HT1080 (cell line): Measurements from ENCODE around the gene CCS. TPM values are rescaled to one million over a fixed set of nuclear protein-coding genes. Genes with fewer than 3 reads are reported as not detected.
"Not testable (repeated sequence)": the region's sequence is repeated elsewhere in the genome, so short reads cannot be mapped to it uniquely, and the experiment has no call there.

Experiments used
- DNase-seq: peaks from one replicate; pipeline ENCODE4 v3.0.0-alpha.2; 2015; ENCODE audit warnings: low read depth
- total RNA-seq: library from RNA; depleted of rRNA; stranded (reverse); fragments of >200 nt; shearing (Covaris generic); gene quantifications from 2 replicates; pipeline ENCODE4 v1.2.3, GENCODE V29; 2014

CCS gene
- total RNA-seq, 1 experiment from 2014 or later = 12.6 TPM

GRCh38 chr11:66561178-66561974 lies 31.6 kb upstream of the CCS start:
- no peak for DNase-seq

GRCh38 chr11:66561975-66562248 lies 31.1 kb upstream of the CCS start:
- DNase-seq = no peak

DNA sequence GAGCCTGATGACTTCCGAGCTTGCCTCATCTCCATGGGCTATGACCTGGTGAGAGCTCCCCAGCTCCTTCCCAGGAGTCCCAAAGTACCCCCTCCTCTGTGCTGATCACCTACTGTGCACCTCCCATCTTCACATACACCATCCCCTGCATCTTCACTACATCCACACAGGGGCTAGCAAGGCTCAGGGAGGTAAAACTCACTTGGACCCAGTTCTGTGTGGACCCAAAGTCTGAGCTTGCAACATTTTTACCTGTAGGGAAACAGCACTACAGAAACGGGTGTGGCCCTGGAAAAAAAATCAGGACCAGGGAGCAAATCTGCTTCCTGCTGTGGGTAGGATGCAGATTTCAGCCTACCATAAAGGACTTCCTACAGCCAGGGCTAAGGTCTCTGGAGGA lies 30.7 kb upstream of the CCS start:
- DNase-seq = no peak

- DNase-seq = no peak
Observed at GRCh38 chr11:66562907-66563583, 29.9 kb upstream of the CCS start.

GRCh38 chr11:66563832-66564231 lies 29.2 kb upstream of the CCS start:
- DNase-seq = no peak

- DNase-seq = no peak
Observed at GRCh38 chr11:66564538-66564937, 28.4 kb upstream of the CCS start.

- DNase-seq = no peak
Observed at GRCh38 chr11:66564984-66565383, 28.0 kb upstream of the CCS start.

DNA sequence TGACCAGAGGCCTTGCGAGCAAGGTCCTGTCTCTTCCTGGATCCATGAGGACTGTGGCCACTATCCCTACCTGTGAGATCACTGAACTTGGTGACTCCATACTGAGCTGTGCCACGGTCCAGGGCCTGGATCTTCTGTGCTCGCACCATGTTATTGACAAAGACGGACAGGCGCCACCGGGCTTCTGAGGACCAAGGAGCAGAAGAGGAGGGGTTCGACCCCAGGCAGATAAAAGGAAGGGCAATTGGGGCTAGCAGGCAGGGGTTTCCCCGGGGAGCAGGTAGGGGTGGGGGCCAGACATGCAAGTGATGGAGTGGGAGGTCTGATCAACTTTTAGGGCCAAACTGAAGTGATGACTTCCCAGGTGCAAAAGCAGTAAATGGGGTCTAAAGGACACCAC lies 26.8 kb upstream of the CCS start:
- no peak for DNase-seq

GRCh38 chr11:66567787-66568123 lies 25.2 kb upstream of the CCS start:
- no peak for DNase-seq

DNA sequence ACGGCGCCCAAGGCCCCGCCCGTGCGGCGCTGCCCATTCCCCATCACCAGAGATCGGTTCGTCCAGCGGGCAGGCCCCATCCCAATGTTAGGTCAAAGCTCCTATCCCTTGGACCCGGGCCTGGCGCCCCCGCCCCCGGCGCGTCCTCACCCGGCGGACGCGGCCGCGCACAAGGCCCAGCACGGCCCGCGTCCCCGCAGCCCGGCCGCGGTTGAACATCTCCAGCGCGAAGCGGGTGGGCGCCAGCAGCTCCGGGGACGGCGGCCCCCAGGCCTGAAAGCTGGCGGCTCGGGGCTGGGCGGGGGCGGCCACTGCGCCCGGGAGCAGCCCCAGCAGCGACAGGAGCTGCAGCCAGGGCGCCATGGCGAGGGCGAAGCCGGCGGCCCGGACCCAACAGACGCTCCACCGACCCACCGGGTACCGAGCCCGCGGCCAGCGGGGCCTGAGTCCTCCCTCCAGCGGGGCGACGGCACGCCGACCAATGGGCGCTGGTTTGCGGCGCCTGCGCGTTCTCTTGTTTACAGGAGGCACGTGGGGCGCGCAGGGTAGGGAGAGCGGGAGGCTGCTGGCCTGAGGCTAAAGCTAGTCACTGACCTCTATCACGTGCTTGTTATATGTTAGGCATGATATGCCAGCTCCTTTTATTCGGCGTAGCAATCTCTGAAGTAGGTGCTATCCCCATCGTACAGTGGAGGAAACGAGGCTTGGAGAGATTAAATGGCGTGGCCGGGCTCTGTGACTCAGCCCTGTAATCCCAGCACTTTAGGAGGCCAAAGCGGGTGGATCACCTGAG lies 24.7 kb upstream of the CCS start, which contains the start of gene CTSF:
Gene CTSF, minus strand, starts transcription at position 483 of the 793 bp plus-strand sequence. Its CDS starts 120 bp downstream, at position 363.
- peak; percentile 69 for DNase-seq

DNA sequence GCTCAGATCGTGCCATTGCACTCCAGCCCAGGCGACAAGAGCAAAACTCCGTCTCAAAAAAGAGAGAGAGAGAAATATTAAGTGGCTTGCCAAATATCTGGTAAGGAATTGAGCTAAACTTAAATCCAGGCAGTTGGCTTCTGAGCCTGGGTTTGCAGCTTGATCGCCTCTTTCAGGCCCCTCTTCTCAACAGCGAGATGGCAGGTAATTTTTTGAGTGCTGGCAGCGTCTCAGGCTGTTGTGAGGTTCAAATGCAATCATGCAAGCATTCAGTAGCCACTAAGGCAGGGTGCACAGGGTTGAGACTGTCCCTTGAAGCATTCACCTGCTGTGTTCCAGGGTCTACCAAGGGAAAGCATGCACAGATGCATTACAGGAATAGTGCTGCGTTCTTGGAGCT lies 23.9 kb upstream of the CCS start:
- DNase-seq = no peak

DNA sequence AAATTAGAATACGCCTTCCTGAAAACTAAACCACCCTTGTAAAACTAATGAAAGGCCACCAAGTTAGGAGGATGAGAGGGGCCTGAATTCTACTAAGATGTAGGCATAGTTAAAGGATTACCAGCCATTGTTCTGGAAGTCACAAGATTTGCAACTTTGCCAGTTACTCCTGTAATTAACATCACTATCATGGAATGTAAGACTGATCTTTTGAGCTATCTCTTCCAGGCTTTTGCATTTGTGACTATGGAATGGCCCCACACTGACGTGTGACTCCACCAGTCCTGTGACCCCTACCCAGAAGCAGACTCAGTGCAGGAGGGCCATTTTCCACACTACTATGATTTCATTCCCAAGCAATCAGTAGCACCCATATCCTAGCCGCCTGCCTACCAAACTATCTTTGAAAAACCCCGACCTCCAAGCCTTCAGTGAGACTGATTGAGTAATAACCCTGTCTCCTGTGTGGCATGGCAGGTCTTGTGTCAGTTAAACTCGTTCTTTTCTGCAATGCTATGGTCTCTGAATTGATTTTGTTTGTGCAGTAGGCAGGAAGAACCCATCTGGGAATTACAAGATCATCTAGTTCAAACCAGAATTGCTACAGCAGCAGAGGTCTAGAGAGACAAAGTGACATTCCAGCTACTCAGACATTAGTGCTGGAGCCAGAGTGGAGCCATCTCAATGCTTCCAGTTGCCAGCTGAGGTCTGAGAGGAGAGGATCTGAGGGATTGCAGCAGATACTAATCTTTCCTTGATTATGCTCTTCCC lies 22.7 kb upstream of the CCS start:
- no peak for DNase-seq

GRCh38 chr11:66570850-66571180 lies 22.2 kb upstream of the CCS start:
- no peak for DNase-seq

GRCh38 chr11:66579017-66579606 lies 13.9 kb upstream of the CCS start:
- DNase-seq = peak; percentile 44

DNA sequence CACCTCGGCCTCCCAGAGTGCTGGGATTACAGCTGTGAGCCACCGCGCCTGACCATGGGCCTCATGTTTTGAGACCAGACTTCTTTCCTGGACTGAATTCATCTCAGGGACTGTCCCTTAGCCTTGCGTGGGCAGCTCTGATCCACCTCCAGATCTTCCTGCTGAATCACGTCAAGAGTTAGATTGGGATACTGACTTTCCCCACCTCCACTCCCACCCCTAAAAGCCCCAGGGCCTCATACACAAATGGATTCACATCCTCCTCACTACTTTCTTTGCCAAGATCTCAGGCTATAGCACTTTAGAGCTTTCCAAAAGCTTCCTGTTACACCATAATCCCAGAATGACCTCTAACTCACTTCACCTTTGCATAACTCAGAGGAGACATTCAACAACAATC lies 12.2 kb upstream of the CCS start:
- no peak for DNase-seq

DNA sequence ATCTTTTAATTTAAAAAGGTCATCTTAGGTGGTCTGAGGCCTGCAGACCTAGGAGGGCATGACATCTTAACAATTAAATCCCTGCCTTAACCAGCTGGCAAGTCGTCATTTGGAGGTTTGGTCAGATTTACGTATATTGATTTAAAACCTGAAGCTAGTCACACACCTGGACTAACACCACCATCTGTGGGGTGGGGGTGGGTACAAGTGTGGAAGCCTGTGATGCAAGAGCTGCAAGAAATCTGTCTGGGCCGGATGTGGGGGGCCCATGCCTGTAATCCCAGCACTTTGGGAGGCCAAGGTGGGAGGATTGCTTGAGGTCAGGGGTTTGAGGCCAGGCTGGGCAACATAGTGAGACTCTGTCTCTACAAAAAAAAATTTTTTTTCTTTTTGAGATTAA lies 11.7 kb upstream of the CCS start:
- DNase-seq = no peak

- DNase-seq = not testable (repeated sequence)
Observed at GRCh38 chr11:66582565-66583147, 10.3 kb upstream of the CCS start.

GRCh38 chr11:66585447-66585846 lies 7.5 kb upstream of the CCS start:
- not testable (repeated sequence) for DNase-seq

GRCh38 chr11:66586136-66586535 lies 6.8 kb upstream of the CCS start:
- DNase-seq = no peak

DNA sequence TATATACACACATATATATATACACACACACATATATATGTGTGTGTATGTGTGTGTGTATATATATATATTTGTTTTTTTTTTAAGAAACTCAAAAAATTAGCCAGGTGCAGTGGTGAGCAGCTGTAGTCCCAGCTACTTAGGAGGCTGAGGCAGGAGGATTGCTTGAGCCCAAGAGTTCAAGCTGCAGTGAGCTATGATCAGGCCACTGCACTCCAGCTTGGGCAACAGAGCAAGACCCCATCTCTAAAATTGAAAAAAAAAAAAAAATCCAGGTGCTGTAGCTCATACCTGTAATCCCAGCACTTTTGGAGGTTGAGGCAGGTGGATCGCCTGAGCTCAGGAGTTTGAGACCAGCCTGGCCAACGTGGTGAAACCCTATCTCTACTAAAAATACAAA lies 3.7 kb upstream of the CCS start:
- DNase-seq = not testable (repeated sequence)
